Measurements from ENCODE around the gene KRTAP16-1. TPM values are rescaled to one million over a fixed set of nuclear protein-coding genes. Genes with fewer than 3 reads are reported as not detected.

The KRTAP16-1 gene
- total RNA-seq, 1 donor from 2014 or later, result not detected

GRCh38 chr17:41333836-41334235 is 24.7 kb upstream of the KRTAP16-1 start:
- no peaks in the 10 kb centered on the region for H3K9me3 Mint-ChIP-seq
- POLR2A ChIA-PET, result no interaction called here
- CTCF ChIA-PET, result no interaction called here
- intact Hi-C loops (cut with micrococcal nuclease), result no loop called here
- no peak overlapping the region for H3K27ac Mint-ChIP-seq
- H3K4me1 Mint-ChIP-seq, result peaks cover 10% of the 10 kb centered on the region
- ATAC-seq (ENCODE audit: low read depth), result no peak
- H3K27me3 Mint-ChIP-seq, result peaks cover 4% of the 10 kb centered on the region
- H3K4me3 Mint-ChIP-seq, result no peak overlapping the region
- DNase-seq, result no peak
- H3K36me3 Mint-ChIP-seq (ENCODE audit: low read depth), result no peaks in the 10 kb centered on the region
- TF ChIP-seq CTCF (IDR thresholded peaks at IDR 0.05), result no peak

- Mint-ChIP-seq H3K4me3 (no peak overlapping the region), H3K9me3 (no peaks in the 10 kb centered on the region), H3K27me3 (peaks cover 4% of the 10 kb centered on the region), H3K4me1 (peaks cover 10% of the 10 kb centered on the region), H3K36me3 (ENCODE audit: low read depth) (no peaks in the 10 kb centered on the region), H3K27ac (no peak overlapping the region)
- POLR2A ChIA-PET, result no interaction called here
- no peak for ATAC-seq (ENCODE audit: low read depth)
- CTCF ChIA-PET, result no interaction called here
- no peak for DNase-seq
- intact Hi-C loops (cut with micrococcal nuclease), result no loop called here
- no peak for TF ChIP-seq CTCF (IDR thresholded peaks at IDR 0.05)
Measured at GRCh38 chr17:41333098-41333497, 24.0 kb upstream of the KRTAP16-1 start.

GRCh38 chr17:41332239-41332638 is 23.1 kb upstream of the KRTAP16-1 start:
- H3K27me3 Mint-ChIP-seq, result peaks cover 4% of the 10 kb centered on the region
- DNase-seq, result no peak
- peaks cover 10% of the 10 kb centered on the region for H3K4me1 Mint-ChIP-seq
- ChIA-PET CTCF (no interaction called here), POLR2A (no interaction called here)
- H3K9me3 Mint-ChIP-seq, result no peaks in the 10 kb centered on the region
- H3K27ac Mint-ChIP-seq, result no peak overlapping the region
- no peak for ATAC-seq (ENCODE audit: low read depth)
- H3K36me3 Mint-ChIP-seq (ENCODE audit: low read depth), result no peaks in the 10 kb centered on the region
- no peak overlapping the region for H3K4me3 Mint-ChIP-seq
- intact Hi-C loops (cut with micrococcal nuclease), result no loop called here
- no peak for TF ChIP-seq CTCF (IDR thresholded peaks at IDR 0.05)

DNA sequence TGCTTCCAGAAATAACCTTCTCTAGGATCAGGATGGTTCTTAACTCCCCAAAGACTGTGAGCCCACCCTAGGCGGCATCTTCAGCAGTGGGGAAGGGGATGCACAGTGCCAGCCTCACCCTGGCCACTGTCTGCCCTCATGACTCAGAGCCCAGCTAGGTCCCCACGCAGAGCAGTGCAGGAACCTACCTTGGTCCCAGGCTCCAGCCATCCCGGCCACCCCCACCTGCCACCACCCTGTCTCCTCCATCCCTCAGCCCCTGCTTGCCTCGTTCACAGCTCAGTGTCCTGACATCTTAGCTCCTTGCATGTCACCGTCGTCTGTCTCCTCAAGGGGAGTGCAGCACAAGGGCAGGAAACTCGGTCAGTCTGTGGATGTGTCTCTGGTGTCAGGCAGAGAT is 22.5 kb upstream of the KRTAP16-1 start:
- intact Hi-C loops (cut with micrococcal nuclease), result no loop called here
- Mint-ChIP-seq H3K4me1 (peaks cover 10% of the 10 kb centered on the region), H3K9me3 (no peaks in the 10 kb centered on the region), H3K27ac (no peak overlapping the region), H3K36me3 (ENCODE audit: low read depth) (no peaks in the 10 kb centered on the region), H3K27me3 (peaks cover 4% of the 10 kb centered on the region), H3K4me3 (no peak overlapping the region)
- no peak for DNase-seq
- no peak for ATAC-seq (ENCODE audit: low read depth)
- ChIA-PET POLR2A (no interaction called here), CTCF (interaction anchor here (0.7 kb wide), 1 partner anchor 9 kb away, joined by 4 read pairs; no protein-coding TSS in a partner anchor)
- TF ChIP-seq CTCF (IDR thresholded peaks at IDR 0.05), result no peak

- Mint-ChIP-seq H3K4me1 (peaks cover 6% of the 10 kb centered on the region), H3K27ac (no peak overlapping the region)
- POLR2A ChIA-PET, result no interaction called here
Measured at GRCh38 chr17:41329279-41329948, 20.3 kb upstream of the KRTAP16-1 start.

More at GRCh38 chr17:41329279-41329948, 20.3 kb upstream of the KRTAP16-1 start:
- CTCF ChIA-PET, result no interaction called here
- no peak for DNase-seq
- intact Hi-C loops (cut with micrococcal nuclease), result loop anchor here (1.0 kb wide), 2 partner anchors 420 to 526 kb away; no protein-coding TSS in a partner anchor
- no peak for TF ChIP-seq CTCF (IDR thresholded peaks at IDR 0.05)
- peak; percentile 47 for ATAC-seq (ENCODE audit: low read depth)
- H3K4me3 Mint-ChIP-seq, result no peak overlapping the region
- H3K36me3 Mint-ChIP-seq (ENCODE audit: low read depth), result no peaks in the 10 kb centered on the region
- no peaks in the 10 kb centered on the region for H3K27me3 Mint-ChIP-seq
- H3K9me3 Mint-ChIP-seq, result no peaks in the 10 kb centered on the region
